Measurements from ENCODE around the gene RSAD2.

Gene RSAD2

DNA sequence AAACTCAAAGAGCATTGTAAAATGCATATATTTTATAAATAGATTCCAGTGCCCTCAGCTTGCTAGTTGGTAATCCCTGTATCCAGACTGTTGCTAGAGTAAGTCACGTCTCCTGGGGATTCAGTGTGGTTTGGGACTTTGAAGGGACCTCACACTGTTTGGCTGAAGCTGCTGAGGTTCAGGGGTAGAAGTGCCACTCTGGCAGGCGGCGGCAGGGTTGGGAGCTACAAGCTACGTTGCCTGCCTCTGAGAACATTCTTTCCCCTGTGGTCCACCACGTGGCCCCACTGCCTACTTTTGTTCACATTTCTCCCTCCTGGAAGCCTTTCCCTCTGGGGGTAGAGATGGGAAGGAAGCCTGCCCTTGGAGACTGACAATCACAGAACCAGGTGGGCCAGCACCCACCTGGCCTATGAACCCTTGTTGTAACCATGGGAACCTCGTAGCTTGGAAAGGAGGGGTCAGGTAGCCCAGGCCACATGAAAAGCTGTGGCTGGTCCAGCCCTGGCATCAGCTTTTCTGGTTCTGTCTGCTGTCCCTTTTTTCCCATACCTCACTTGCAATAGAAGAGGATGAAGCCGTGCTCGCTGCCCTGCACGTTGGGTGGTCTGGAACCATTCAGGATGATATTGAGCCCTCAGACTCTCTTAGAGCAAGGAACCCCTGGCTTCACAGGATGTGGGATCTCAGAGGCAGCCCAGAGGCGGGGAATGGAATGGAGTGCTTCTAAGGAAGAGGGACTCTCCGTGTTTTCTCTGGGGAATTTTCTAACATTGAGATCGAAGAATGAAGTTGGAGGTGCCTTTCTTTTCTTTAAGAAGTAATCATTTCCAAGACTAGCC lies 42.5 kb downstream of the RSAD2 start:
- Mint-ChIP-seq H3K9me3 (no peaks in the 10 kb centered on the region), H3K36me3 (peaks cover 0 to 2% of the 10 kb centered on the region in 2 donors), H3K27ac (no peak overlapping the region), H3K4me3 (no peak overlapping the region), H3K27me3 (peaks cover 25 to 29% of the 10 kb centered on the region in 2 donors), H3K4me1 (peaks cover 13 to 22% of the 10 kb centered on the region in 2 donors)
- DNase-seq (no peak), ATAC-seq (replicated peaks) (no peak)

DNA sequence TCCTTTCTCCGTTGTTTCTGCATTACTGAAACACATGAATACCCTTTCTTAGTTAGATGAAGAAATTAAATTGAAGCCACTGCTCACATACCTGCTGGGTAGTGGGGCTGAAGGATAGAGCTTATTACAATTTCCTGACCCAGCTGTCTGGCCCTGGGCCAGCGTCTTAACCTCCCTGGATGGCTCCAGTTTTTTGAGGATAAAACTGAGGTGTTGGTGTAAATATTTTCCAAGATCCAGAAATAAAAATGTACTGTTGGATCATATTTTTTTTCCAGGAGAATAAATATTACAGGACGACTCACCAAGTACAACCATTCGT lies 43.1 kb downstream of the RSAD2 start:
- Mint-ChIP-seq H3K9me3 (no peaks in the 10 kb centered on the region), H3K36me3 (peaks cover 0 to 2% of the 10 kb centered on the region in 2 donors), H3K27me3 (peaks cover 25 to 29% of the 10 kb centered on the region in 2 donors), H3K4me1 (peaks cover 17 to 22% of the 10 kb centered on the region in 2 donors), H3K27ac (no peak overlapping the region), H3K4me3 (no peak overlapping the region)
- DNase-seq: no peak
- no peak for ATAC-seq (replicated peaks)

GRCh38 chr2:6921321-6921922 lies 43.8 kb downstream of the RSAD2 start:
- Mint-ChIP-seq H3K27me3 (peaks cover 23 to 27% of the 10 kb centered on the region in 2 donors), H3K4me1 (peaks cover 17 to 22% of the 10 kb centered on the region in 2 donors), H3K36me3 (peaks cover 0 to 2% of the 10 kb centered on the region in 2 donors), H3K4me3 (no peak overlapping the region), H3K27ac (no peak overlapping the region), H3K9me3 (no peaks in the 10 kb centered on the region)
- no peak for DNase-seq
- no peak for ATAC-seq (replicated peaks)

- Mint-ChIP-seq H3K9me3 (no peaks in the 10 kb centered on the region), H3K36me3 (peaks cover 0 to 2% of the 10 kb centered on the region in 2 donors), H3K4me1 (peaks cover 14 to 17% of the 10 kb centered on the region in 2 donors), H3K4me3 (no peak overlapping the region), H3K27me3 (peaks cover 20 to 23% of the 10 kb centered on the region in 2 donors), H3K27ac (no peak overlapping the region)
- ATAC-seq (replicated peaks) (no peak), DNase-seq (no peak)
These were observed 44.7 kb downstream of the RSAD2 start for GRCh38 chr2:6922201-6922656.

DNA sequence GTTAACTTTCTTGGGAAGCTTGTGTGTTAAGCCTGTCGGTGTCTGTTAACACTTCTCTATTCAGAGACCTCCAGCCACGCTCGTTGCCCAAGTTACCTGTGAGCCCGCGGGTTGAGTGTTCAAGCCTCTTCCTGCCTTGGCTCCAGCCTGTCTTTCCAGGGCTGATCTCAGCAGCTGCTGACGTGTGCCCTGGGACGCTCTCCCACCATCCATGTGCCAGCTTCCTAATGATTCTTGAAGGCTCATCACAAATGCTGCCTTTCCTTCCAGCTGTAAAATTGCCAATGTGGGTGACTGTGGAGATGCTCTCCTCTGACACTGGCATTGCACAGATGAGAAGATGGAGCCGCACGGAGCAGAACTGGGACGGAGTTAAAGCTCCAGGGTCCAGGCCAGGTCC lies 45.7 kb downstream of the RSAD2 start:
- Mint-ChIP-seq H3K9me3 (peaks cover 2 to 3% of the 10 kb centered on the region in 2 donors), H3K36me3 (peaks cover 3 to 4% of the 10 kb centered on the region in 2 donors), H3K4me1 (peaks cover 14 to 17% of the 10 kb centered on the region in 2 donors), H3K27me3 (peaks cover 20 to 23% of the 10 kb centered on the region in 2 donors), H3K4me3 (no peak overlapping the region), H3K27ac (no peak overlapping the region)
- no peak for ATAC-seq (replicated peaks)
- no peak for DNase-seq

DNA sequence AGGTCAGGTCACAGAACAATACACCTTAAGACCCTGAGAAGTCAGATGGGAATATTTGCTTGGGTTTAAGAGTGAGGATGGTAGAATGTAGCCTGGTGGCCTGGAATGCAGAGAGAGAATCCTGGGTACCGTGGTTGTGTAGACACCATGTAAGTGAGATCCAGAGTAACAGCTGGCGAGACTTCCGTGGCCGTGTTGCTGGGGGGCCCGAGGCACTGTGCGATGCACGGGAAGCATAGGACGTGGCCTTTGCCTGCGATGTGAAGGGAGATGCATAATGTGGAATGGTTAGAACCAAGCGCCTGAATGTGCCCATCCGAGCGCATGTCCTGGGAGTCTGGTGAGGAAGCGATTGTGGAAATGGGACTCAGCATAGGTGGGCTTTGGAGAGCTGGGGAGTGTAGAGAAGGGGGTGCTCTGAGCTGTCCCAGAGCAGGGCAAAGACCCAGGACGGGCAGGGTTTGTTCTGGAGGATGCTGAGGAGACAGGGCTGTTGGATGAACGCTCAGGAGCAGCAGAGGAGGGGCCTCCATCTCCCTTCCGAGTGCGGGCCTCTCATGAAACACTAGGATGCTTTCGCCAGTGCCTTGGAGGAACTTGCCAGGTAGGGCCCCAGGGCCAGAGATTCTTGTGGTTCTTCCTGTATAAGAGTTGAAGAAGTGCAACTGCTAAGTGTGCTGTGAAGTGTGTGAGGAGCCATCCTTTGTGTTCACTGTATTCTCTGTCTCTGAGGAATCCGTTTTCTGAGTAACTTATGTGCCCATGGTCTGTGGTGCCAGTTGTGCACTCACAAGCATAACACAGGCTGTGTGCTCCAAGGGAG lies 46.7 kb downstream of the RSAD2 start:
- DNase-seq (no peak), ATAC-seq (replicated peaks) (peak in 1 of 2 donors; percentile 22)
- Mint-ChIP-seq H3K27ac (no peak overlapping the region), H3K36me3 (peaks cover 3 to 7% of the 10 kb centered on the region in 2 donors), H3K4me1 (peaks cover 9 to 10% of the 10 kb centered on the region in 2 donors), H3K27me3 (peaks cover 12 to 18% of the 10 kb centered on the region in 2 donors), H3K4me3 (no peak overlapping the region), H3K9me3 (peaks cover 2 to 7% of the 10 kb centered on the region in 2 donors)

GRCh38 chr2:6924924-6925409 lies 47.4 kb downstream of the RSAD2 start:
- H3K36me3 Mint-ChIP-seq: peaks cover 3 to 7% of the 10 kb centered on the region in 2 donors
- peaks cover 9 to 10% of the 10 kb centered on the region in 2 donors for H3K4me1 Mint-ChIP-seq
- no peak overlapping the region for H3K4me3 Mint-ChIP-seq
- H3K27me3 Mint-ChIP-seq: peaks cover 10 to 18% of the 10 kb centered on the region in 2 donors
- no peak overlapping the region for H3K27ac Mint-ChIP-seq
- peaks cover 2 to 7% of the 10 kb centered on the region in 2 donors for H3K9me3 Mint-ChIP-seq
- no peak for DNase-seq
- ATAC-seq (replicated peaks): no peak

DNA sequence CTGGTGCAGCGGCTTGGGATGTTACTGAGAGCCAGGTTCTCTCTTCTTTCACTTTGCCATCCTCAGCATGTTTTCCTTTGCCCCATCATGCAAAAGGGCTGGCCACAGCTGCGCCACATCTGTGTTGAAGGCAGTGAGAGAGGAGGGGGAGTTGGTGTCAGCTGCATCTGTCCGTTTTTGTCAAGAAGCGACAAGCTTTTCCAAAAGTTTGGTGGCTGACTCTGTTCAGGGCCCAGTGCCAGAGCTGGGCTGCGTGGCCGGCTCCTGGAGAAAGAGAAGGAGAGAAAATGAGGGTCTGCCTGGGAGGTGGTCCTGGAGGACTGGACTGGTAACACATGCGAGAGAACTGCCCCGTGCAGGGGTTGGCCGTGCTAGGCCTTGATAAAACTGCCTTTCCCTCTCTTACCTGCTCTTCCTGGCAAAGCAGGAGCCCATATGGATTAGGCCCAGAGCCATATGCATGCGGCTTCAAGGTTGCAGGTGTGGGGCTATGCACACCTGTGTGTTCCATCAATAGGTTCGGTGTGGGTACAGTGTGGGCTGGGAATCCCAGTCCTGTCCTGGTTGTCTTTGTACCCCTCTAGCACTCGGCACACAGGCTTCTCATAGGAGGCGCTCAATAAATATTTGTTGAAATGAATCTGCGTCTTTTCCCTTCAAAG lies 48.6 kb downstream of the RSAD2 start:
- Mint-ChIP-seq H3K9me3 (peaks cover 2 to 7% of the 10 kb centered on the region in 2 donors), H3K27ac (no peak overlapping the region), H3K27me3 (peaks cover 3 to 16% of the 10 kb centered on the region in 2 donors), H3K4me3 (no peak overlapping the region), H3K36me3 (peaks cover 3 to 7% of the 10 kb centered on the region in 2 donors), H3K4me1 (peaks cover 9 to 10% of the 10 kb centered on the region in 2 donors)
- DNase-seq (no peak), ATAC-seq (replicated peaks) (no peak)

- Mint-ChIP-seq H3K27me3 (peaks cover 5 to 13% of the 10 kb centered on the region in 2 donors), H3K9me3 (peaks cover 2 to 11% of the 10 kb centered on the region in 2 donors), H3K36me3 (peaks cover 3 to 7% of the 10 kb centered on the region in 2 donors), H3K4me1 (peaks cover 8 to 9% of the 10 kb centered on the region in 2 donors), H3K4me3 (no peak overlapping the region), H3K27ac (no peak overlapping the region)
- DNase-seq (no peak), ATAC-seq (replicated peaks) (no peak)
These were observed 49.6 kb downstream of the RSAD2 start for GRCh38 chr2:6927186-6927585.

DNA sequence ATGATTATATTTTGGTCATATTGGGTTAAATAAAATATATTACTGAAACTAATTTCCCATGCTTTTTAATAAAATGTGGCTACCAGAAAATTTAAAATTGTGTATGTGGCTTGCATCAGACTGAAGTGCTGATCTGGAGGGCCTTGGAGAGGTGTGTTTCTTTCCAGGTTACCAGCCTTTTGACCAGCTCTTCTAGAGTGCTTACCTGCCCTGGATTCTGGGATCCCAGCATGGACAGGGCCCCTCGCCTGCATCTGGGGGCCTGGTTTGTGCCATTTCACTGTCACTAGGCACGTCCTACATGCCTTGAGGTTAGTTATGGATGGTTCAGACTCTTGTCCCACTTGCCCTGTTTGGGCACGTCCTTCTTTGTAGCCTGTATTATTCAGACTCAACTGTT lies 50.2 kb downstream of the RSAD2 start:
- Mint-ChIP-seq H3K9me3 (peaks cover 2 to 11% of the 10 kb centered on the region in 2 donors), H3K36me3 (peaks cover 3 to 7% of the 10 kb centered on the region in 2 donors), H3K27ac (no peak overlapping the region), H3K4me3 (no peak overlapping the region), H3K4me1 (peaks cover 7 to 9% of the 10 kb centered on the region in 2 donors), H3K27me3 (peaks cover 5 to 13% of the 10 kb centered on the region in 2 donors)
- DNase-seq (no peak), ATAC-seq (replicated peaks) (no peak)

GRCh38 chr2:6928452-6928851 lies 50.9 kb downstream of the RSAD2 start:
- Mint-ChIP-seq H3K27ac (no peak overlapping the region), H3K9me3 (peaks cover 2 to 11% of the 10 kb centered on the region in 2 donors), H3K36me3 (peaks cover 3 to 7% of the 10 kb centered on the region in 2 donors), H3K4me1 (peaks cover 7 to 9% of the 10 kb centered on the region in 2 donors), H3K27me3 (peaks cover 5 to 10% of the 10 kb centered on the region in 2 donors), H3K4me3 (no peak overlapping the region)
- no peak for ATAC-seq (replicated peaks)
- DNase-seq: no peak

DNA sequence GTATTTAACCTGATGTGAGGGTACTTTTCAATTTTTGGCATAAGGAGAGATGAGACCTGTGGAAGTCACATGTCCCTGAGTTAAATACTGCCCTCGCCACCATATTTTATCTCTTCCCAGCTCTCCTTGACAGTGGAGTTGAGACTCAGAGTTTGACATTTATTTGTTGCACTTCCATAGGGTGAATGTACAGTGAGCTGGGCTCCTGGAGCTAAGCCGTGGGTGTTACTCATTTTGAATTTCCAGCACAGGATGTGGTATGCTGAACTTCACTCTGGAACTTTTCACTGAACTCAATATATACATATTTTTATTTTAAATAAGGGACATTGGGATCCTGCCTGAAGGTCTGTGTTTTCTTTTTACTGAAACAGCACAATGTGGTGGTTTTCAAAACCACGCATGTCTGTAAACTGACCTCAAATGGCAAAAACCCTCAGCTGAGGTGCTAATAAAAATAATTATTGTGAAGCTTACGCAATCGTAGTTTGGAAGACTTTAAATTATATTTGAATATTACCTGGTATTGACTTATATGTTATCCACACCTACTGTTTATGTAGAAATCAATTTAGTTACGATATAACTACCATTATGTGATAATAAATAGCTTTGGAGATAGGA lies 51.7 kb downstream of the RSAD2 start:
- no peak overlapping the region for H3K4me3 Mint-ChIP-seq
- ATAC-seq (replicated peaks): peak in 1 of 2 donors; percentile 16
- peaks cover 2 to 11% of the 10 kb centered on the region in 2 donors for H3K9me3 Mint-ChIP-seq
- DNase-seq: no peak
- no peak overlapping the region for H3K27ac Mint-ChIP-seq
- peaks cover 5% of the 10 kb centered on the region in 2 donors for H3K27me3 Mint-ChIP-seq
- H3K4me1 Mint-ChIP-seq: peaks cover 6 to 11% of the 10 kb centered on the region in 2 donors
- peaks cover 3 to 7% of the 10 kb centered on the region in 2 donors for H3K36me3 Mint-ChIP-seq

Data from stimulated activated naive B cell treated with anti-CD40 and anti-IgM and Interleukin-4, amounts not matched to agents 10 μg/mL and 1 μg/mL and 100 μg/mL, for 72 hours (primary cell).